Measurements from ENCODE around the gene IQCM.

IQCM gene

DNA sequence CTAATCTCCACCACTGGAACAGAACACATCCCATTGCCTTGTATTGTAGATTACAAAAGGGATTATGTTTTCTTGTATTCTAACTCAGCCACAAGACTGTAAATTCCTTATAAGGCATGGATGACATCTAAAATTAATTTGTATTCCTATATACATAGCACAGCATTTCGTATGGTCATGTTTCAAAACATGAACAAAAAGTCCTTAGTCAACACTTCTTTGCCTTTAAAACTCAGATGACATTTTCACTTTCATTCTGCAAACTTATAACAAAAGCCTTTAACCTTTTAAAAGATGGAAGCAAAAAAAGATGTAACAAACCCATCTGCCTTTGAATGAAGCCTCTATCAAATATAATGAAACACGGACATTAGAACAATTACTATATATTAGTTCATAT, 181.3 kb downstream of the IQCM start:
- Histone ChIP-seq H3K4me1 (ENCODE audit: insufficient read depth, low read length) (peaks cover 5% of the 10 kb centered on the region; the same call in 1 of the 2 replicates), H3K9ac (ENCODE audit: low read depth, low read length) (no peak overlapping the region), H3K36me3 (ENCODE audit: insufficient read depth, low read length) (no peaks in the 10 kb centered on the region)

DNA sequence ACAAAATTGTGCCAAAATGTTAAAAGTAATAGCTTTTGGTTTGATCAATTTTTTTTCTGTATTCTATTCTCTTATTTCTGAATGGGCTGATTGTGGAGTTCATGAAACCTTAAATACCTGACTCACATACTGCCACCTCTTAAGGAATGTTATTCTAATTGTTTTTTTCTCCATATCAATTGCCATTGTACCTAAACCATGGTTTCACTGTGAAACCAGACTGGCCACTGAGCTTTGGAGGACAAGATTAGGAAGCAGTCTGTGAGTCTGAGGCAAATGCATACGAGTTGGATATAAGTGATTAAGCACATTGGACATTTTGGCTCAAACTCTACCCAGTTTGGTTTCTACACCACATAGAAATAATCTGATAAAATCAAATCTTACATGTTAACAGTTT, 184.0 kb downstream of the IQCM start:
- Histone ChIP-seq H3K9me3 (ENCODE audit: control insufficient read depth, insufficient read depth, low read length) (no peaks in the 10 kb centered on the region), H3K4me1 (ENCODE audit: insufficient read depth, low read length) (peaks cover 5% of the 10 kb centered on the region; the same call in 1 of the 2 replicates)

More for the DNA sequence above, 181.3 kb downstream of the IQCM start:
- no peaks in the 10 kb centered on the region for H3K9me3 ChIP-seq (ENCODE audit: control insufficient read depth, insufficient read depth, low read length)

DNA sequence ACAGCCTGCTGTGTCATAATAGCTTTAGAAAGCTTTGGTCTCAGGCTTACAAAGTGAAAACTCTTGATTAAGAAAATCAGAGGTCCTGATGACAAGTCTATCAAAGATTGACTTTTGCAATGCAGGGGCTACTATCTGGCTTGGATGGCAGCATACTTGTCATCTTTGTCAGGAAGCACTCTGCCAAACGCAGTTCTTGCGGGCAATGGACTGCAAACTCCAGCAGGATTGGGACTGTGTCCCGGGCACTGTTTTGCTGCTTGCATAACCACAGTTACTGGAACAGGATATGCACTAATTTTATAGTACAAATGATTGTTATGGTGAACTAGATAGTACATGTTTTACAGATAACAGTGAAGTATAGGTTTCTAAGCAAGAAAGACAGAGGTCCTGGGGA, 185.6 kb downstream of the IQCM start:
- Histone ChIP-seq H3K4me1 (ENCODE audit: insufficient read depth, low read length) (peaks cover 5% of the 10 kb centered on the region; the same call in 1 of the 2 replicates), H3K9ac (ENCODE audit: low read depth, low read length) (no peak overlapping the region), H3K36me3 (ENCODE audit: insufficient read depth, low read length) (no peaks in the 10 kb centered on the region), H3K9me3 (ENCODE audit: control insufficient read depth, insufficient read depth, low read length) (no peaks in the 10 kb centered on the region)

More for the DNA sequence above, 184.0 kb downstream of the IQCM start:
- Histone ChIP-seq H3K9ac (ENCODE audit: low read depth, low read length) (no peak overlapping the region), H3K36me3 (ENCODE audit: insufficient read depth, low read length) (no peaks in the 10 kb centered on the region)

DNA sequence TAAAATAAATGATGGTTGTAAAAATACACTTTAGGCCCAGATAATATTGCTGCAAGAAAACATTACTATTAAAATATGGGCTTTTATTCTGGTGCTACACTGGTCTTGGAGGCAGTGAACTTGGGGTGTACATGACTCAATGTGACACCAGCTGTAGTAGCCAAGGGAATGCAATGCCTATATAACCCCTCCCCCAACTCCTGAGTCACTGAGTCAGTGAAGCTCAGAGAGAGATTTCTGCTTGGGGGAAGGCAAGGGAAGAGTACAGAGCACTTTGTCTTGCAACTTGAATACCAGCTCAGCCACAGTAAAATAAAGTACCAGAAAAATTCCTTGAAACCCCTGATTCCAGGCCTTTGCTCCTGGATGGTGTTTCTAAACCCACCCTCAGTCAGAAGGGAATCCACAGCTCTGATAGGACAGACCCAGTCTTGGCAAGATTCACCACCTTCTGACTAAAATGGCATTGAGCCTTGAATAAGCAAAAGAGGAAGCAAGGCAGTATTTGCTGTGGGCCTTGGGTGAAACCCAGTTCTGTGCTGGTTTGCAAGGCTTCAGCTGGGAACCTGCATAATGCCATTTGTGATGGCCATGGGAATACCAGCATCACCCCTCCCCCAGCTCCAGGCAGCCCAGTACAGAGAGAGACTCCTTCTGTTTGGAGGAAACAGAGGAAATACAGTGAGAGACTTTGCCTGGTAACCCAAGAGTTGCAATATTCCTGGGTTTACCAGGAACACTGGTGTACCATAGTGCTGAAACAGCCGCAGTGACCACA, 209.9 kb downstream of the IQCM start:
- no peaks in the 10 kb centered on the region for H3K9me3 ChIP-seq (ENCODE audit: control insufficient read depth, insufficient read depth, low read length)

DNA sequence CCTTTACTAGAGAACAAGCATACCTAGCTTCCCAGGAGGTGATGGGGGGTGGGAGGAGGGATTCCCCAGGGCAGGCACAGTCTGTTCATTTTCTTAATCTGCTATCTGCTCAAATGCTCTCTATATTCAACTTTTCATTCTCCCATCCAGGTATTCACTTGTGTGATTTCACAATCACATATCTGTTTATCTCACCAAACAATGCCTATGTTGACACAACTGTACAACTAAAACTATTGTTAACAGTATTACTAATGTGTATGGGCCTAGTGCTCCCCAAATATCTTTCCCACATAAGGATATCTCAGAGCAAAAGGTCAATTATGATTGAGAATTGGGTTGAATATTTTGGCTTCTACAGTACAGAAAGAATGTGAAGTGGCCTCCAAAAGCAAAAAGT, 210.8 kb downstream of the IQCM start:
- Histone ChIP-seq H3K4me1 (ENCODE audit: insufficient read depth, low read length) (peaks cover 10% of the 10 kb centered on the region), H3K9ac (ENCODE audit: low read depth, low read length) (no peak overlapping the region), H3K36me3 (ENCODE audit: insufficient read depth, low read length) (no peaks in the 10 kb centered on the region), H3K9me3 (ENCODE audit: control insufficient read depth, insufficient read depth, low read length) (no peaks in the 10 kb centered on the region)

More for the DNA sequence above, 209.9 kb downstream of the IQCM start:
- Histone ChIP-seq H3K9ac (ENCODE audit: low read depth, low read length) (no peak overlapping the region), H3K4me1 (ENCODE audit: insufficient read depth, low read length) (peaks cover 10% of the 10 kb centered on the region), H3K36me3 (ENCODE audit: insufficient read depth, low read length) (no peaks in the 10 kb centered on the region)

DNA sequence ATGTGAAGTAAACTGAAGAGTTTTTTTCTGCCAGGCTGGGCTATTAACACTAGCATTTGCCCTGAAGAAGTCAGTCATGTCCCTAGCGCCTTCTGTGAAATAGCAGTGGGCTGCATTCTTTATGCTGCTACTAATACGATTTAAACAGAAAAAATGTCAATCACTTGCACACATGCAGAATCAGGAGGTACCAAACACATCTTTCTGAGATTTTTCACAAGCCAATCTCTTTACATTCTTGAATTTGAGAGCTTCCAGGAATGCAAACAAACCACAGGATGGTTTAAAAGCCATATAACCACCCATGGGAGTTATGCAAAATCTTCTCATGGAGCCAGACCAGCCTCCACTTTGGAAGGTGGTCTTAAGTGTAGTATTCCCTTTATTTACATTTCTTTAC, 220.1 kb downstream of the IQCM start:
- Histone ChIP-seq H3K9me3 (ENCODE audit: control insufficient read depth, insufficient read depth, low read length) (no peaks in the 10 kb centered on the region), H3K4me1 (ENCODE audit: insufficient read depth, low read length) (no peaks in the 10 kb centered on the region), H3K9ac (ENCODE audit: low read depth, low read length) (no peak overlapping the region), H3K36me3 (ENCODE audit: insufficient read depth, low read length) (no peaks in the 10 kb centered on the region)

DNA sequence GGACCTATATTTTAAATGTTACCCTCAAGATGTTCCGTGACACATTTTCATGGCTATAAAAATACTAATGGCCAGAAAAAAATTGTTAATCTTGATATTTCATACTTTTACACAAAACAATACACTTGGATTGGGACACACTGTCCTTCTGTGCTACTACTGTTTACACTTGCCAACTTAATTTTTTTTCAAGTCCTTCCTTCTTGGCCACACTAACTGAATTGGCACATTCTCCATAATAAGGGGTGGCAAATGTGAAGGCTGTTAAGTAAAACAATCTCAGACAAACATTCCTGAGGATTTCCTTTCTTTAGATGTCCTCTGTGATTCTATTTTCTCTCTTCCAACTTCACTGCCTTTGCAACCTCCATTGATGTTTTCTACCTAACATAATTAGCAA, 225.8 kb downstream of the IQCM start:
- H3K9me3 ChIP-seq (ENCODE audit: control insufficient read depth, insufficient read depth, low read length) = no peaks in the 10 kb centered on the region
- no peaks in the 10 kb centered on the region for H3K36me3 ChIP-seq (ENCODE audit: insufficient read depth, low read length)
- H3K9ac ChIP-seq (ENCODE audit: low read depth, low read length) = no peak overlapping the region
- H3K4me1 ChIP-seq (ENCODE audit: insufficient read depth, low read length) = no peaks in the 10 kb centered on the region

DNA sequence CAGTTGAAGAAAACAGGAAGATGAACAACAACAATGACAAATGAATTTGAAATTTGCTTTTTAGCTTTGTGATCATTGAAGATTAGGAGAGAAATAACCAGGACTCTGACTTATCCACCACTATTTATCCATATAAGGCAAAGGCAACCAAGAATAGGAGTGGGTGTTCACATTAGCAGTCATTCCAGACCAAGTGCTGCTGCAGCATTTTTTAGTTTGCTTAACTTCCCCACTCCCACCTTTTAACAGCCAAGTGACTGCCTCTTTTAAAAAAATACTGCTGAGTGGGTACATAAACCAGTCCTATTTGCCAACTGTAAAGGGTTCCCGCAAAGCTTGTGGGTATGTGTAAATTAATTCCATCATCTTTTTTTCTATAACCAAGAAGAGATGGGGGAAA, 230.9 kb downstream of the IQCM start:
- Histone ChIP-seq H3K9me3 (ENCODE audit: control insufficient read depth, insufficient read depth, low read length) (no peaks in the 10 kb centered on the region), H3K4me1 (ENCODE audit: insufficient read depth, low read length) (no peaks in the 10 kb centered on the region), H3K36me3 (ENCODE audit: insufficient read depth, low read length) (no peaks in the 10 kb centered on the region), H3K9ac (ENCODE audit: low read depth, low read length) (no peak overlapping the region)

DNA sequence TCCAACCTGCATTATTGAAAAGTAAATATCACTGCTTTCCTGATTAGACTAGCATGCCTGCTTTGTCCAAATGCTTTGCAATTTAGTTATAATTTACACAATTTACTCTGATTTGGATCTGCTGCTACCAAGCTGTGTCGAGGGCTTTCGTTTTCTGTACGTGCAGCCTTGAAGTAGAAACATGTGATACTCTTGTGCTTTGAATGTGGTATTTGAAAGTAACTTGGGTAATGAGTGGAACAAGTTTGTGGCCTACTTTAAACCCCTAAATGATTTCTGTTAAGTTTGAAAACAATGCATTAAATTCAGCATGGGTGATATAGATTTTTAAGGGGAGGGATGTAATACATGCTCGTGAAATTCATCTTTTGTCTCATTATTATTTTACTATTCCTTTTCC, 240.7 kb downstream of the IQCM start:
- no peaks in the 10 kb centered on the region for H3K9me3 ChIP-seq (ENCODE audit: control insufficient read depth, insufficient read depth, low read length)
- no peak overlapping the region for H3K9ac ChIP-seq (ENCODE audit: low read depth, low read length)
- no peaks in the 10 kb centered on the region for H3K36me3 ChIP-seq (ENCODE audit: insufficient read depth, low read length)
- H3K4me1 ChIP-seq (ENCODE audit: insufficient read depth, low read length) = no peaks in the 10 kb centered on the region

DNA sequence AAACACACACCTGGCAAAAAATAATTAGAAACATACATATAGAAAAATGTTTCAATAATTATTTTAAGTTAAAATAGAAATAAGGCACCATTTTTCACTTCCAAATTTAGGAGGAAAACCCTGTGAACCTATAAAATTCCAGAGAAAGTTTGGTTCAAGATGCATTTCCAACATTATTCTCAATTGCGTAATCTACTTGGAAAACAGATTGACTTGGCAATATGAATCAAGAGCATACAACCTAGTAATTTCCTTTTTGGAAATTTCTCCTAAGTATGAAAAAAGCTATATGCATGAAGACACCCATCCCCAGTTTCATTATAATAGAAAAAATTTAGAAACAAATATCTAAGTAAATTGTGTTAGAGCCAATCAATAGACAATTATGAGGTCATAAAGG, 242.9 kb downstream of the IQCM start:
- no peaks in the 10 kb centered on the region for H3K4me1 ChIP-seq (ENCODE audit: insufficient read depth, low read length)
- no peak overlapping the region for H3K9ac ChIP-seq (ENCODE audit: low read depth, low read length)
- H3K36me3 ChIP-seq (ENCODE audit: insufficient read depth, low read length) = no peaks in the 10 kb centered on the region
- no peaks in the 10 kb centered on the region for H3K9me3 ChIP-seq (ENCODE audit: control insufficient read depth, insufficient read depth, low read length)

DNA sequence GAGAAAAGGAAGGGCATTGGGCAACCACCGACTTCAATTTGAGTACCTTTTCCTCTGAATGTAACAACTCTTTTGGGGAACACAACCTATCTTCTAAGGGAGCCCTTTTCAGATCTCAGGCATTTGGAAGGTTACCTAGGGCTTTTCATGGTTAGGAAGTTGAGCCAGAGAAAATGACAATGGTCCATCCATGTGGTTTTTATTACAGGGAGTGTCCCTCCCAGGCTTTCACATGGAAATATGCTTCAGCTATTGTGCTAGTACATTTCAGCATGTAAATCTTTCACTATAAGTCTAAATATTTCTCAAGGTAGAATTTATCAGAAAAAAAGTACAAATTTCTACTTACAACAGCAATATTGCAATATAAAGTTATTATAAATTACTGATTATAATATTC, 259.8 kb downstream of the IQCM start:
- Histone ChIP-seq H3K4me1 (ENCODE audit: insufficient read depth, low read length) (no peaks in the 10 kb centered on the region), H3K9ac (ENCODE audit: low read depth, low read length) (no peak overlapping the region), H3K9me3 (ENCODE audit: control insufficient read depth, insufficient read depth, low read length) (no peaks in the 10 kb centered on the region), H3K36me3 (ENCODE audit: insufficient read depth, low read length) (no peaks in the 10 kb centered on the region)

DNA sequence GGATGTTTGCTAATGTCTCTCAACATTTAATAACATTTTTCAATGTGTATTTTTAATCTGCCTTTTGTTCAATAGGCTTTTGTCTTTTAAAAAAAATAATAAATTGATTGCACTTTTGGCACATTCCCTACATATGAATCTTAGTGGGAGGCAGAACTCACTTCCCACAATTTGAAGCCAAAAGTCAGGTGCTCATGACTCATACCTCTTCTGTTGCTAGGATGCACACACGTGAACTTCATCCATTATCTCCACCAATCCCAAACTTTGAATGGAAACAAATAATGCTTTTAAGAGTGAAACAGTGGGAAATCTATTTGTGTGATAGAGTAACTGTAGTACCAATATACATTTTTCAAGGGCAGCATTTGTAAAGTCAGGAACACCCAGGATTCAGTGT, 260.5 kb downstream of the IQCM start:
- Histone ChIP-seq H3K4me1 (ENCODE audit: insufficient read depth, low read length) (no peaks in the 10 kb centered on the region), H3K36me3 (ENCODE audit: insufficient read depth, low read length) (no peaks in the 10 kb centered on the region), H3K9ac (ENCODE audit: low read depth, low read length) (no peak overlapping the region), H3K9me3 (ENCODE audit: control insufficient read depth, insufficient read depth, low read length) (no peaks in the 10 kb centered on the region)

DNA sequence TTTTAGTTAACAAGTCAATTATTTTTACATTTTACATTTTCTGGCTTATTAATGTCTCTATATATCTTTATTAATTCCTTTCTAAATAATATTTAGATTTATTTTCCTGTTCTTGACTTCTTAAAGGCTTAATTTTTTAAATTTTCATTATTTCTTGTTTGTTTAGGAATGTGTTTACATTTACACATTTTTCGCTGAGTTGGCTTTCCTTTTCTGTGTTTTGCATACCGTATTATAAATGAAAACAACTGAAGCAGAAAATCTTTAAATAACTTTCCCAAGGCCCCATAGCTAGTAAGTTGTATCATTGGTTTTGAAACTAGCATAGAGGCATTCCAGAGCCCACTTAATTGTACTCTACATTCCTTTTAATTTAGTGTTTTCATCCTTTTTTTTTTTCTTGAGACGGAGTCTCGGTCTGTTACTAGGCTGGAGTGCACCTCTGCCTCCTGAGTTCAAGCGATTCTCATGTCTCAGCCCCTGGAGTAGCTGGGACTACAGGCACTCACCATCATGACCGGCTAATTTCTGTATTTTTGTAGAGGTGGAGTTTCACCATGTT, 261.6 kb downstream of the IQCM start:
- Histone ChIP-seq H3K36me3 (ENCODE audit: insufficient read depth, low read length) (no peaks in the 10 kb centered on the region), H3K9me3 (ENCODE audit: control insufficient read depth, insufficient read depth, low read length) (no peaks in the 10 kb centered on the region), H3K4me1 (ENCODE audit: insufficient read depth, low read length) (no peaks in the 10 kb centered on the region), H3K9ac (ENCODE audit: low read depth, low read length) (no peak overlapping the region)

DNA sequence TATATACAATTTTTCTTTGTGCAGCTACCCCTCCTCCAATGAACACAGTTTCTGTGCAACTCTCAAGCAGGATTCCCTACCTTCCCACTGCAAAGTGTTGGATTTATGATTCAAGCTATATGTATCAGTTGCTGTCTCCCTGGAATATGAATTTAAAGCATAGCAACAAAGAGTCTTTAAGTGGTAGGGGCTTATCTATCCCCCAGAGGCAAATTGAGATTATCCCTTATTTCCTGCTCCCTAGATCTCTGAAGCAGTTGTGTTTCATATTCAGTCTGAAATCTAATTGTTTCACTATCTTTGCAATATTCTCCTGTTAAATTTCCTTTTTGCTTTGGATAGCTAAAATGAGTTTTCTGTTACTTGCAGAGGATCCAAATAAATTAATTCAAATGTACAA, 263.0 kb downstream of the IQCM start:
- H3K9me3 ChIP-seq (ENCODE audit: control insufficient read depth, insufficient read depth, low read length) = no peaks in the 10 kb centered on the region
- H3K9ac ChIP-seq (ENCODE audit: low read depth, low read length) = no peak overlapping the region
- H3K36me3 ChIP-seq (ENCODE audit: insufficient read depth, low read length) = no peaks in the 10 kb centered on the region
- no peaks in the 10 kb centered on the region for H3K4me1 ChIP-seq (ENCODE audit: insufficient read depth, low read length)

DNA sequence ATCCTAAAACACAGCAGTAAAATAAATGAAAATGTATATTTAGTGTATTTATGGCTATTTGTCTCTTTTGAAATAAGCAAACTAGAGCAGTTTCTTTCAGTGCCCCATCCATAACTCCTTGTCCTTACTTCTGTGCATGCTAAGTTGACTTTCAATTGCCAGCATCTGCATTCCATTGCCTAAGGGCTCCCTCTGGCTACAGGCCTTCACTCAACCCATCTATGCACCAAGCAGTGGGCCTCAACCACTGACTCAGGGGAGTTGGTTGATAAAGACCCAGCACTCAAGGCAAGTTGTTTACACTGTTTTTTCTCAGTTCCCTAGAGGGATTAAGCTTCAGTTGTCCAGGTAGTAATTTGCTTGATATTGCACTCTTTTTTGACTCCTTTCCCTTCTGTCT, 265.7 kb downstream of the IQCM start:
- no peaks in the 10 kb centered on the region for H3K9me3 ChIP-seq (ENCODE audit: control insufficient read depth, insufficient read depth, low read length)
- no peaks in the 10 kb centered on the region for H3K36me3 ChIP-seq (ENCODE audit: insufficient read depth, low read length)
- no peak overlapping the region for H3K9ac ChIP-seq (ENCODE audit: low read depth, low read length)
- H3K4me1 ChIP-seq (ENCODE audit: insufficient read depth, low read length) = no peaks in the 10 kb centered on the region
